H1 (cell line): ENCODE data around the gene IGFALS. TPM values are rescaled to one million over a fixed set of nuclear protein-coding genes. Genes with fewer than 3 reads are reported as not detected.

ENCODE experiments used
- CHD7 ChIP-seq: fragments of 300-600 bp; sonication (generic); IDR thresholded peaks from 2 replicates; pipeline ENCODE4 v1.7.1; 2012; ENCODE audit warnings: low read length, moderate library complexity, mild to moderate bottlenecking, inconsistent platforms; ENCODE audit not compliant: insufficient replicate concordance
- CTBP2 ChIP-seq: IDR thresholded peaks from 2 replicates; pipeline ENCODE4 v1.7.0; 2011; ENCODE audit warnings: borderline replicate concordance, mild to moderate bottlenecking, moderate library complexity, mixed read lengths, low read length; ENCODE audit not compliant: insufficient read depth, insufficient read length
- JUND ChIP-seq: IDR thresholded peaks from 2 replicates; pipeline ENCODE4 v1.6.1; 2011; ENCODE audit warnings: mild to moderate bottlenecking, improper control_type of control experiment, low read length
- PHF8 ChIP-seq: fragments of 200-600 bp; sonication (generic); conservative IDR thresholded peaks from 2 replicates; pipeline ENCODE4 v1.7.1; 2012; ENCODE audit warnings: low read depth, mild to moderate bottlenecking, inconsistent platforms, low read length, moderate library complexity
- RNF2 ChIP-seq: fragments of 200-900, 300-1000 bp; sonication (generic); IDR thresholded peaks from 2 replicates; pipeline ENCODE4 v1.7.1; 2016; ENCODE audit warnings: borderline replicate concordance, low read depth, mild to moderate bottlenecking, antibody characterized with exemption, low read length; ENCODE audit not compliant: poor library complexity, severe bottlenecking; ENCODE audit errors: missing control alignments
- SIN3A ChIP-seq, 2 experiments: IDR thresholded peaks in 1 of 2; conservative IDR thresholded peaks in 1 of 2; 2 replicates each; pipeline ENCODE4 v1.6.1; 2011 to 2012; ENCODE audit warnings: low read length in 2 of 2, improper control_type of control experiment in 1 of 2, low read depth in 1 of 2, mild to moderate bottlenecking in 1 of 2
- TCF12 ChIP-seq: IDR thresholded peaks from 2 replicates; pipeline ENCODE4 v1.6.1; 2011; ENCODE audit warnings: low read depth, mild to moderate bottlenecking, low read length
- USF2 ChIP-seq: IDR thresholded peaks from 2 replicates; pipeline ENCODE4 v1.6.1; 2011; ENCODE audit warnings: low read length, improper control_type of control experiment
- polyA plus RNA-seq, 7 experiments: library from polyadenylated mRNA; depleted of rRNA in 3 of 7; stranded (reverse) in 5 of 7; unstranded in 2 of 7; fragments of >200 nt in 5 of 7; fragments of 200-250 nt in 2 of 7; gene quantifications; 1 replicate in 5 of 7; 2 replicates in 1 of 7; 4 replicates in 1 of 7; pipeline versions ENCODE4 v1.2.1 to v1.2.3, GENCODE V29; 2011 to 2013; ENCODE audit warnings: missing spikeins in 2 of 7, mixed read lengths in 2 of 7
- total RNA-seq: library from RNA; stranded (reverse); fragmentation: NEBNext Ultra II Directional; extraction: Animal tissue kit (Norgen Biotek cat#: 25700); gene quantifications from 2 replicates; pipeline ENCODE4 v1.2.1, GENCODE V29; 2021

Gene IGFALS
- total and polyA plus RNA-seq, 2 of the 8 experiments (the other 6 are each of a cell fraction or from before 2014, with no cell fraction given): not detected

- TF ChIP-seq CHD7: no peak
- no peak for TF ChIP-seq RNF2
- no peak for TF ChIP-seq JUND
- no peak for TF ChIP-seq TCF12
- TF ChIP-seq USF2: no peak
- no peak for TF ChIP-seq SIN3A (conservative IDR thresholded peaks at IDR 0.05 in 1 of 2, IDR thresholded peaks at IDR 0.05 in 1 of 2; ENCODE audit: low read depth in 1 of 2, low read length in 2 of 2)
- no peak for TF ChIP-seq CTBP2
- no peak for TF ChIP-seq PHF8
These were observed 841 bp upstream of the IGFALS start (continued) for GRCh38 chr16:1794221-1794871.
